Stimulated activated CD8-positive, alpha-beta memory T cell treated with anti-CD3 and anti-CD28 coated beads, Interleukin-7, amount 100 ng/mL, for 24 hours (primary cell): ENCODE measurements around the gene SLFN12L.
"Not testable (repeated sequence)": the region's sequence is repeated elsewhere in the genome, so short reads cannot be mapped to it uniquely, and the experiment has no call there.

Experiments
- DNase-seq: peaks from one replicate; pipeline ENCODE4 v3.0.0-alpha.2; 2020; ENCODE audit warnings: low read depth

SLFN12L gene

DNA sequence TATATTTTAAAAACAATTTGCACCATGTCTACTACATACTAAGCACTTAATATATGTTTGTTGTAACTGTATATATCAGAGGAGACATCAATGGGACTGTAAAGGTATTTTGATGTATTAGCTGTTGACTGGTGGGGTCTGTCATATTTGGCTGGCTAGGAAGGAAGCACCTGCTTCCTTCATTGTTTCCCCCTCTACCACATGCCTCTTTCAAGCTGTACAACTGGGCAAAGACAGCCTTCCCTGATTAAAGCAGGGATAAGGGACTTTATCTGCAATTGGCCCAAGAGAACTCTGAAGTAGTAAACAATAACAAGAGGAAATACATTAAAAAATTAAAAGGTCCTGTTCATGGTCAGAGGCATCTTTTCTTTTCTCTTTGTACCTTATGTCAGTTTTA is 5.5 kb upstream of the SLFN12L start:
- no peak for DNase-seq

DNA sequence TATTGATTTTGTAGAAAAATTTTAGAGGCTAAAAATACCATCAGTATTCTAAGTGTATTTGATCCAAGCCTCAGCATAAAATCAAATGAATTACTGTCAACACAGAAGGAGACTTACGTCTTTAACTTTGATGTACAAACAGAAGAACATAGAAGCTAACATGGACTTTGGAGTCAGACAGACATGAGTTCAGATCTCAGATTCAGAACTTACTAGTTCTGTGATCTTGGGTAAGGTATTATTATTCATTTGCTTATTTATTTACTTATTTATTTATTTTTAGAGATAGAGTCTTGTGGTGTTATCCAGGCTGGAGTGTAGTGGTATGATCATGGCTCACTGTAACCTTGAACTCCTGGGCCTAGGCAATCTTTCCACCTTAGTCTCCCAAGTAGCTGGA is 4.0 kb upstream of the SLFN12L start:
- DNase-seq, result no peak

DNA sequence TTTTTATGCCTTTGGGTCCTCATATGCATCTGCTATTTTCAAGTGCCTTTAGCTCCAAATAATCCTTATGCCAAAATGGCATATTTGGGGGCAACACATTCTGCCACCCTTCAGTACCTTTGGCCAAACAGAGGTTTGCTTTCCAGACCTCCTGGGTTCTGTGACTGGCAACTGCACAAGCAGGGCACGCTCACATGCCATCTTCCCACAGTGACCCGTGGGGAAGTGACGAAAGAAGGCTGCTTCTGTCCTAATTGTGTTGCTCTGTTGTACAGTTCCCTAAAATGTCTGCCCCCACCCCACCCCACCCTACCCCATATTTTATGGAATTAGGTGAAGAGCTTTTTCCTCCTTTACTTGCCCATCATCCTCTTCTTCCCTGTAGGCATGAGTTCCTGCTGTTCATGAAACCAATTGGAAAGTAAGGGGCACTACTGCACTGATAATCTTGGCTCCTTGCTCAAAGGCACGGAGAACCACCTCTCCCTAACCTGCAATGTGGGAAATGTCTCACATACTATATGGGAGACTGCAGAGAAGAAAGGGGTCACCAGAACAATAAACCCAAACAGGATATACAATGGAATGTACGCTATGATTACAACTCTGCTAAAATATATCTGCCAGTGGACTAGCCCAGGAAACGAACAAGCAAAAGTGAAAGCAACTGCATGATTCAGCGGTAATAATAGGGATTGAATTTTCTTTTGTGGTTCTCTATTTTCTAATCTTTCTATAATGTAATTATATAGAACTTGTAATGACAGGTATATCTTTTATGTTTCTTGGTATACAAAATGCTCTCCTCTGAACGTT is 3.3 kb upstream of the SLFN12L start:
- no peak for DNase-seq

DNA sequence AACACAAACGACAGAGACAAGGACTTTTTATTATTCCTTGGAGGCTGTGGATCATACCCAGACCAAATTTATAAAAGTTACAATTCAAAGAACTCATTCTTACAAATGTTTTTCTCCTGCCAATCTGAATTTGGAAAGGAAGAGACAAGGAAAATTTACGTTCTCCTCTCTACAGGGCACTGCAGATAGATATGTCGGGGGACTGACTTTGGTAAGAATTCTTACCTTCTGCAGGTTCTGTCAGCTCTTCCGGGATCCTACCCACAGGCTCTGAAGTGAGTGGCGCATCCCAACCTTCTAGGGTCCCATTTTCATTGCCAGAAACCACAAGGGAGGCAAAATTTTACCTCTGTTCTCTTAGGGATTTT is 2.2 kb upstream of the SLFN12L start:
- no peak for DNase-seq

DNA sequence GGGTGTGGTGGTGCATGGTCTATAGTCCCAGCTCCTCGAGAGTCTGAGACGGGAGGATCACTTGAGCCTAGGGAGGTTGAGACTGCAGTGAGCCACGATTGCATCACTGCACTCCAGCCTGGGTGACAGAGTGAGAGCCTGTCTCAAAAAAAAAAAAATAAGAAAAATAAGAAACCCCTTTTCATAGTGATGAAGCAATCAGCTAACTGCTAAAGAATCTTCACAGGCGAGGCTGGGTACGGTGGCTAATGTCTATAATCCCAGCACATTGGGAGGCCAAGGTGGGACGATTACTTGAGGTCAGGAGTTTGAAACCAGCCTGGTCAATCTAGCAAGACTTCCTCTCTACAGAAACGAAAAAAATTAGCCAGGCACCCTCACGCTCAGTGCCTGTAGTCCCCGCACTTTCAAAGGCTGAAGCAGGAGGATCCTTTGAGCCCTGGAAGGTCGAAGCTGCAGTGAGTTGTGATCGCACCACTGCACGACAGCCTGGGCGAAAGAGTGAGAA is 760 bp downstream of the SLFN12L start:
- no peak for DNase-seq

DNA sequence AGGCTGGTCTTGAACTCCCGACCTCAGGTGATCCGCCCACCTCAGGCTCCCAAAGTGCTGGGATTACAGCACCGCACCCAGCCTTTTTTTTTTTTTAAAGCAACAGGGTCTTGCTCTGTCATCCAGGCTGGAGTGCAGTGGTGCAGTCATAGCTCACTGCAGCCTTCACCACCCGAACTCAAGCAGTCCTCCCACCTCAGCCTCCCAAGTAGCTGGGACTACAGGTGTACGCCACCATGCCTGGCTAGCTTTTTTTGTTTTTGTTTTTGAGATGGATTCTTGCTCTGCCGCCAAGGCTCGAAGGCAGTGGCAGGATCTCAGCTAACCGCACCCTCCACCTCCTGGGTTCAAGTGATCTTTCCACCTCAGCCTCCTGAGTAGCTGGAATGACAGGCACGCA is 2.1 kb downstream of the SLFN12L start:
- DNase-seq, result not testable (repeated sequence)

DNA sequence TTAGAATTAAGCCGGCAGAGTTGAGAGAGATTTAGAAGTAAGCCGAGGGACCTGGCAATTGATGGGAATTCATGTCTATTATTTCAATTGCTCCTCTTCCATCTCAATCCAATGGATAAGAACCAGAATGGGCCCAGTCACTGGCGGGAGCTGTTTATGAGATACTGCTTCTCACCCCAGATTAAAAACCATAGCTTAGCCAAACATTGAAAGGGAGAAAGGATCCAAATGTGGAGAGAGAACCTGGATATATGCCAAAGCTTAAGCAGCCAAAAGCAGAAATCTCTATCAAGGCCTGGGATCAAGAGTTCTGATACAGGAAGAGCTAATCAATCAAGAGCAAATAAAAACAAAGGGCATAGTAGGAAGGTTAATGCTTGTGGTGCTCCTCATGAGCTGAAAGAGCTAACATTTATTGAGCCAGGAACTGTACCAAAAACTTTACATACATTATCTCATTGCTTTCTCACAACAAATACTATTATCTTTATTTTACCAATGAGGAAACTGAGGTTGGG is 2.8 kb downstream of the SLFN12L start:
- no peak for DNase-seq

DNA sequence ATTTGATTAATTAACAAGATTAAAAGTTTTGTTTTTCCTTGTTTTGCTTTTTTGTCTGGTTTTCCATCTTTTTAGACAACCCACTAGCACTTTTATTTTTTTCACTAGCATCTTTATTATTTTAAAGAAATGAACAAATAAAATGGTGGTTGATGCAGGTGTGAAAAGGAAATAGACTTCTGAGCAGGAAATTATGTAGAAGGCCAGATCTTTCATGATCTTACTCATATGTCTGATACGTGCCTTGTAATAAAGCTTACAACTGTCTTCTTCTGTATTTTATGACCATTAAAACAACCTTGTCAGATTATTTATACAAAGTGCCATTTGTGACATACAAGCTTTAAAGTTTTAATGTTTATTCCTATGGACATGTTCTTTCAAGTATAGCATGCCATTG is 6.3 kb downstream of the SLFN12L start:
- no peak for DNase-seq

DNA sequence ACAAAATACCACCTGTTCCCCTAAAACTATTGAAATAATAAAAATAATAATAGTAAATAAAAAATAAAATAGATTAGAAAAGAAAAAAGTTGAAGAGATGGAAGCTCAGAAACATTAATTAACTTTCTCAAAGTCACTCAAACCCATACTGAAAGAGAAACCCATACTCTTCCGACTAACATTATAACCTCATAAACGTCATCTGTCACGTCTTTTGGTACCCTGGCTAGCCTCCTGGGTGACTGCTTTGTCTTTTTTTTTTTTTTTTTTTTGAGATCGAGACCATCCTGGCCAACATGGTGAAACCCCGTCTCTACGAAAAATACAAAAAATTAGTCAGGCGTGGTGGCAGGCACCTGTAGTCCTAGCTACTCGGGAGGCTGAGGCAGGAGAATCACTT is 7.6 kb downstream of the SLFN12L start:
- no peak for DNase-seq

DNA sequence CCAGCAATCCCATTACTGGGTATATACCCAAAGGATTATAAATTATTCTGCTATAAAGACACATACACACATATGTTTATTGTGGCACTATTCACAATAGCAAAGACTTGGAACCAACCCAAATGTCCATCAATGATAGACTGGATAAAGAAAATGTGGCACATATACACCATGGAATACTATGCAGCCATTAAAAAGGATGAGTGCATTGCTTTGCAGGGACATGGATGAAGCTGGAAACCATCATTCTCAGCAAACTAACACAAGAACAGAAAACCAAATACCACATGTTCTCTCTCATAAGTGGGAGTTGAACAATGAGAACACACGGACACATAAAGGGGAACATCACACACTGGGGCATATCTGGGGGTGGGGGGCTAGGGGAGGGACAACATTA is 8.2 kb downstream of the SLFN12L start:
- not testable (repeated sequence) for DNase-seq

DNA sequence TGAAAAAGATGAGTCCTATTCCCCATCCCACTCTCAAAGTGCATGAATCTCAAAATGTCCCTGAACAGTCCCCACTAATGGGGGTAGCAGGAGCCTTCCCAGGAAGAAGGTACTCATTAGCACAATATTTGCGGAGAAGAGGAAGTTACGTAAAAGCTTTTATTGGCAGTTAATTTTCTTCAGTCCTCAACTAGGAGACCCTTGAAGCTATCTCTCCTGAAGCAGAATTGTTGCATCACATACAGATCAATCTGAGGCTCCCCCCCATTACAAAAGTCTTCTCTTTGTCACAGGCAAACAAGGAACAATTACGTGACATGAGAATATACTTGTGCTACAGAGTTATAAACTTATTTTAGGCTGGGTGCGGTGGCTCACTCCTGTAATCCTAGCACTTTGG is 14.2 kb downstream of the SLFN12L start:
- DNase-seq, result no peak

DNA sequence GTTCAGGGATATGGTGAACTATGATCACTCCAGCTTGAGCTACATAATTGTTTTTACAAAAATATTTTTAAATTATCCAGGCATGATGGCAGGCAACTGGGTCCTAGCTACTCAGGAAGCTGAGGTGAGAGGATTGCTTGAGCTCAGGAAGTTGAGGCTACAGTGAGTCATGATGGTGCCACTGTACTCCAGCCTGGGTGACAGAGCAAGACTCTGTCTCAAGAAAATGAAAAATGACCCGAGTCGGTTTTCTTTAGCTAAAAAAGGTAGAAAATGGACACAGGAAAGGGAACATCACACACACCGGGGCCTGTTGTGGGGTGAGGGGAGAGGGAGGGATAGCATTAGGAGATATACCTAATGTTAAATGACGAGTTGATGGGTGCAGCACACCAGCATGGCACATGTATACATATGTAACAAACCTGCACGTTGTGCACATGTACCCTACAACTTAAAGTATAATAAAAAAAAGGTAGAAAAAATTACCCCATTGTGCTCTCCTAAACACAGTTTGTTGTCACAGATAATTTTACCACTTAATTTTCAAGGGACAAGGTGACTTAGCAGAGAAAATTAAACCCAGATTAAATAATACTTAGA is 15.7 kb downstream of the SLFN12L start:
- not testable (repeated sequence) for DNase-seq

DNA sequence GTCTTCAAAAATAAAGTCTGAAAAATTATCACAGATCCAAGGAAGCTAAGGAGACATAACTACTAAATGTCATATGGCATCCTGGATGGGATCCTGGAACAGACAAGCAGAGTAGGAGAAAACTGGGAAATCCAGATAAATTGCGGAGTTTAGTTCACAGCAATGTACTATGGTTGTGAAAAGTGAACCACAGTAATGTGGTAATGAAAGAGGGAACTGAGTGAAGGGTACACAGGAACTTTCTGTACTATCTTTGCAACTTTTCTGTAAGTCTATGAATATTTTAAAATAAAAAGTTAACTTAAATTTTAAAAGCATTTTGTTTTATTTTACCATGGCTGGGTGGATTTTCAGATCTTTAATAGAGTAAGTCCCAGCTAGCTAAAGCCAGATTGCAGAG is 16.3 kb downstream of the SLFN12L start:
- DNase-seq, result no peak

DNA sequence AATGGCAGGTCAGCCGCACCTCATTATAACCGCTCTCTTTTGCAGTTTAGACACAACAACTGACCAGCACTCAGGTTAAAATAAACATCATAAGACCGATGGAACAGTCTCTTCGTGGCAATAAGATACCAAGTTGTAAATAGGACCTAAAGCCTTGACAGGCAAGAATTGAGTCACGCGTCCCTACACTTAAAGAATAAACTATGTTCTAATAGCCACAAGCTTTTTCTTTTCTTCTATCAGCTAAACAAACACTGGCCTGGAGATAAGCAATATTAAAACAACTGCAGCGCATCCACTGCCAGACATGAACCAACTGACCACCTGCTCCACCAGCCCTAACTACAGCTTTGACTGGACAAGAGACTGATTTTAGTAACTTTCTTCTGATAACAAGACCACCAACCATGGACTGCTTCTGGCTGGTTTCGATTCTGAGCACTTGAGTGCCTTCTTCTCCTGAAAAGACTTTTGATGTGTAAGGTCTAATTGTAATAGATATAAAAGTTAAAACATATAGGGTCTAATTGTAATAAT is 17.5 kb downstream of the SLFN12L start:
- DNase-seq, result no peak

DNA sequence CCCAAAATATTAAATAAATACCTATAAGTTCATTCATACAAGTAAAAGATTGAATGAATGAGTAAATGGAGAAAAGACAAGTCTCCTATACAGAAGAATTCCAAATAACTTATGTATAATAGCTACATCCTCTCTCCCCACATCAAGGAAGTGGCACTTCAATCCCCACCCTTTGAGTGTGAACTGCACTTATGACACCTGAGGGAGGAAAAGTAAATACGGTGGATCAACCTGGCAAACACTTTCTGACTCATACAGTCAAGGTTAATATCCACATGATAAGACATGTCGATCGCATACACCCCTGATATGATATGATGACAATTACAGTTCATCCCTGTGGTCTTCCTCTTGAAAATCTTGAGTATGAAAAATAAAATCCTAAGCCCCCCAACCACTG is 18.0 kb downstream of the SLFN12L start:
- no peak for DNase-seq

DNA sequence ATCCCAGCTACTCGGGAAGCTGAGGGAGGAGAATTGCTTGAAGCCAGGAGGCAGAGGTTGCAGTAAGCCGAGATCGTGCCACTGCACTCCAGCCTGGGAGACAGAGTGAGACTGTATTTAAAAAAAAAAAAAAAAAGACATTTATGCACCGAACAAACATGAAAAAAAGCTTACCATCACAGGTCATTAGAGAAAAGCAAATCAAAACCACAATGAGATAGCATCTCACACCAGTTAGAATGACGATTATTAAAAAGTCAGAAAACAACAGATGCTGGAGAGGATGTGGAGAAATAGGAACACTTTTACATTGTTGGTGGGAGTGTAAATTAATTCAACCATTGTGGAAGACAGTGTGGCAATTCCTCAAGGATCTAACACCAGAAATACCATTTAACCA is 19.0 kb downstream of the SLFN12L start:
- DNase-seq, result not testable (repeated sequence)

DNA sequence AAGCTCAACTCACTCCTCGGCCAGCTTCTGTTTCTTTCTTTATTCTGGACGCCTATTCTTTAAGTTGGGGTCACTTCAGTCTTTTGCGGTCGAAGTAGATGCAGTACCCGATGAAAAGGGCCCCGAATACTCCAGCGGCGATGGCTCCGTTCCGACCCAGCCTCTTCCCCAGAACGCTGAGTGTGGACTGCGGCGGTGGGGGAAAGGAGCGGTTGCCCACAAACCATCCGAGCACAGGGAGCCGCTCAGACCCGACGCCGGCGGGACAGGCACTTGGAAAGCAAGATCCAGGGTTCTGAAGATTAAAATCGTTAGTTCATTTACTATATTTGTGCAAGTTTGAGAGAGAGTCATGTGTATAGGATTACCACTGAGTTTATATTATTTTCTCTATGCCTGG is 22.5 kb downstream of the SLFN12L start:
- DNase-seq, result no peak

DNA sequence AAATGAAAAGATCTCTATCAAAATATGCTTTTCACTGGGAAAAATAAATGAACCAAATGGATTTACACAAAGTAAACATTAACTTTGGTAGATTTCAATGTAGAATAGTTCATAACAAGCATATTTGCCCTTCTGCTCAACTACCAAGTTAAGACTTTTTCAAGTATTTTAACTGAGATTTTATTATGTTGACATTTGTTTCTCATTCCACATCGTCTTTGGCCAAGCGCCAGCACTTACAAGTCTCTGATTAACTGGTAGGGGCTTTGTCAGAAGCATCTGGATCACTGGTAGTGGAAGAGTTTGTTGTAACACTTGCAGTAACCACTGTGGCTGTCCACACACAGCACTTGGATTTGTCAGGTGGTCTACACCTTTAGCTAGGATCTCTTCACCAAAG is 22.9 kb downstream of the SLFN12L start:
- no peak for DNase-seq

DNA sequence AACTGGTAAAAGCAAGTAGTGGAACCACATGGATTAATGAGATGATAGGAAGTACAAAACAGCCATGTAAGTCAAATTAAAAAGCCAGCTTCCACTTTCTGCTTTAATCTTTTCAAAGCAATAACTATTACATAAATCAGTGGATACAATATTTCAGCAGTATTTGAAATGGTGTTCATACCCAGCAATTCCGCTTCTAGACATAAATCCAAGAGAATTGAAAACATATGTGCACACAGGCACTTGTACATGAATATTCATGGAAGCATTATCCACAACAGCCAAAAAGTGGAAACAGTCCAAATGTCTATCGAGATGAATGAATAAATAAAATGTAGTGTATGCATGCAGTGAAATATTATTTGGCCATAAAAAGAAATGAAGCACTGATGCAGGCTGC is 27.4 kb downstream of the SLFN12L start:
- no peak for DNase-seq

DNA sequence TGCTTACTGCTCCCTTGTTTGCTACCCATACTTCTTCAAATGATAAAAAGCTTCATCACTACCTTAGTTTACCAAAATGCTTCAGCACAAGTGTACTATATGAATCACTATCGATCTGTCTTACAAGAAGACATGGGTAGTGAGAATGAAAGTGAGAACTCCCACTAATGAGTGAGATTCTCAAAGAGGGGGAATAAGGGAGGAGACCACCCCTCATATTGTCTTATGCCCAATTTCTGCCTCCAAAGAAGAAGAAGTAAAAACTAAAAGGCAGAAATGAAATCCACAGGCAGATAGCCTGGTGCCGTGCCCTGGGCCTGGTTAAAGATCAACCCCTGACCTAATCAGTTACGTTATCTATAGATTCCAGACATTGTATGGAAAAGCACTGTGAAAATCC is 29.8 kb downstream of the SLFN12L start:
- DNase-seq, result not testable (repeated sequence)

DNA sequence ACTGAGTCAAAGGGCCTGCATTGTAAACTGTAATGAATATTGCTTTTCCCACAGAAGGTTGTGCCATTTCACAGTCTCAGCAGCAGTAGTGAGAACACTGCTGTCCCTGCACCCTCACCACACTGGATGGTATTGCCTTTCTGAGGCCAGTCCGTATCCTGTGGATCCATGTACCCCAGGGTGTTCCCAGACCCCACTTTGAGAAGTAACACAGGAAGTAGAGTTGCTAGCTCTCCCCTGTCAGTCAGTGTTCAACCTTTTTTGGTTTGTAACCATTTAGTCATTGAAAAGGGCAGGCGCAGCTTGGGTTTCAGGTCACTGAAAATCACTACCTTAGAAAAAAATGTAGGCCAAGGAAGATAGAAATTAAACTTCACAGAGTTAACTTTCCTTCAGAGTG is 37.9 kb downstream of the SLFN12L start:
- no peak for DNase-seq

DNA sequence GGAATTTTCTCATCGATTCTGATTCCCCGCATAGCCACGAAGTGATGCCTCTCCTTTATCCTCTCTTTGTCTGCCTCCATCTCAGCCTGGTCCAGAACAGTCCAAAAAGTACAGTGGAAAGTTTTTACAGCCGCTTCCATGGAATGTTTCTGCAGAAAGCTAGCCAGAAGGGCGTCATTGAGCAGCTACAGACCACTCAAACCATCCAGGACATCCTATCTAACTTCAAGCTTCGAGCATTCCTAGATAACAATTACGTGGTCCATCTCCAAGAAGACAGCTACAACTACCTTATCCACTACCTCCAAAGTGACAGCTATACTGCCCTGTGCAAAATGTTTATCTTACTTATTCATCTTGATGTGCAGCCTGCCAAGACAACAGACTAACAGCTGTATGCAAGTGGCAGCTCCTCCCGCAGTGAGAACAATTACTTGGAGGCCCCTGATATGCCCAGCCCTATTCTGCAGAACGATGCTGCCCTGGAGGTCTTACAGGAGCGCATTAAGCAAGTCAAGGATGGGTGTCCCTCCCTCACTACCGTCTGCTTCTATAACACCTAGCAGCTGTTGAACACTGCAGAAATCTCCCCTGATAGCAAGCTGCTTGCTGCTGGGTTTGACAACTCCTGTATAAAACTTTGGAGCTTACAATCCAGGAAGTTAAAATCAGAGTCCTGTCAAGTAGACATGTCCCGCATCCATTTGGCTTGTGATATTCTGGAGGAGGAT is 38.9 kb downstream of the SLFN12L start:
- DNase-seq, result no peak
